Neural cell (in vitro differentiated cells): ENCODE measurements around the gene ARHGDIB. TPM values are rescaled to one million over a fixed set of nuclear protein-coding genes. Genes with fewer than 3 reads are reported as not detected.

Source experiments
- H2AFZ ChIP-seq: fragments of 200-600, 300-800 bp; sonication (generic), shearing (Covaris generic); 2 replicates; pipeline ENCODE4 v1.6.0; 2014; ENCODE audit warnings: low read depth, mild to moderate bottlenecking, antibody characterized with exemption, low read length, moderate library complexity
- H3F3A ChIP-seq: fragments of 200-600 bp; shearing (Covaris generic); 2 replicates; pipeline ENCODE4 v1.6.1; 2016; ENCODE audit warnings: mild to moderate bottlenecking, moderate library complexity, mixed read lengths, antibody characterized with exemption, low read length; ENCODE audit not compliant: insufficient read depth, poor library complexity, severe bottlenecking
- H3K27ac ChIP-seq: fragments of 200-600, 300-800 bp; sonication (generic), shearing (Covaris generic); 2 replicates; pipeline ENCODE4 v1.5.1; 2014; ENCODE audit warnings: mild to moderate bottlenecking, low read length, moderate library complexity
- H3K27me3 ChIP-seq: fragments of 300-800, 200-600 bp; sonication (generic), shearing (Covaris generic); 2 replicates; pipeline ENCODE4 v1.6.0; 2014; ENCODE audit warnings: mild to moderate bottlenecking, low read depth, low read length, moderate library complexity; ENCODE audit not compliant: insufficient read depth
- H3K36me3 ChIP-seq: fragments of 300-800, 200-600 bp; sonication (generic), shearing (Covaris generic); 2 replicates; pipeline ENCODE4 v1.5.1; 2014; ENCODE audit warnings: mild to moderate bottlenecking, antibody characterized with exemption, low read length, moderate library complexity; ENCODE audit not compliant: insufficient read depth
- H3K4me2 ChIP-seq: fragments of 300-800, 200-600 bp; sonication (generic), shearing (Covaris generic); 2 replicates; pipeline ENCODE4 v1.6.0; 2014; ENCODE audit warnings: mild to moderate bottlenecking, low read length
- H3K4me3 ChIP-seq: fragments of 300-800, 200-600 bp; sonication (generic), shearing (Covaris generic); 2 replicates; pipeline ENCODE4 v1.5.1; 2014; ENCODE audit warnings: mild to moderate bottlenecking, low read length, moderate library complexity
- H3K79me2 ChIP-seq: fragments of 200-600 bp; shearing (Covaris generic); replicated peaks from 2 replicates; pipeline ENCODE4 v1.6.0; 2014; ENCODE audit warnings: mild to moderate bottlenecking, low read length, moderate library complexity; ENCODE audit not compliant: insufficient read depth
- H3K9ac ChIP-seq: fragments of 300-800, 200-600 bp; sonication (generic), shearing (Covaris generic); 2 replicates; pipeline ENCODE4 v1.6.1; 2016; ENCODE audit warnings: mild to moderate bottlenecking, low read length, mixed read lengths
- H3K9me2 ChIP-seq: fragments of 200-600 bp; shearing (Covaris generic); 2 replicates; pipeline ENCODE4 v1.6.1; 2016; ENCODE audit warnings: mild to moderate bottlenecking, low read length, mixed read lengths; ENCODE audit not compliant: insufficient read depth
- H3K9me3 ChIP-seq: fragments of 200-600, 300-800 bp; sonication (generic), shearing (Covaris generic); 2 replicates; pipeline ENCODE4 v1.6.1; 2016; ENCODE audit warnings: mild to moderate bottlenecking, mixed run types, low read length, moderate library complexity, mixed read lengths
- H4K20me1 ChIP-seq: fragments of 200-600 bp; shearing (Covaris generic); 2 replicates; pipeline ENCODE4 v1.6.1; 2016; ENCODE audit warnings: mild to moderate bottlenecking, mixed run types; ENCODE audit not compliant: insufficient read depth
- CTCF ChIP-seq: fragments of 450-650 bp; IDR thresholded peaks from 2 replicates; pipeline ENCODE4 v1.5.1; 2014; ENCODE audit warnings: antibody characterized with exemption, mild to moderate bottlenecking, moderate library complexity; ENCODE audit not compliant: poor library complexity, severe bottlenecking
- EP300 ChIP-seq: fragments of 450-650 bp; conservative IDR thresholded peaks from 2 replicates; pipeline ENCODE4 v1.6.1; 2014; ENCODE audit warnings: antibody characterized with exemption, mild to moderate bottlenecking, moderate library complexity; ENCODE audit not compliant: poor library complexity, severe bottlenecking
- EZH2 ChIP-seq: fragments of 200-600, 300-800 bp; shearing (Covaris generic), sonication (generic); IDR thresholded peaks from 2 replicates; pipeline ENCODE4 v1.6.1; 2014; ENCODE audit warnings: antibody characterized with exemption, low read length, borderline replicate concordance, mild to moderate bottlenecking; ENCODE audit not compliant: insufficient read depth, poor library complexity, severe bottlenecking
- MXI1 ChIP-seq: fragments of 450-650 bp; conservative IDR thresholded peaks from 2 replicates; pipeline ENCODE4 v1.6.1; 2014; ENCODE audit warnings: antibody characterized with exemption, mild to moderate bottlenecking; ENCODE audit not compliant: poor library complexity, severe bottlenecking
- POLR2AphosphoS5 ChIP-seq: IDR thresholded peaks from 2 replicates; pipeline ENCODE4 v1.6.1; 2012
- RAD21 ChIP-seq: fragments of 450-650 bp; conservative IDR thresholded peaks from 2 replicates; pipeline ENCODE4 v1.6.1; 2014; ENCODE audit warnings: antibody characterized with exemption, mild to moderate bottlenecking, moderate library complexity
- REST ChIP-seq: IDR thresholded peaks from 2 replicates; pipeline ENCODE4 v1.6.1; 2012; ENCODE audit warnings: borderline replicate concordance
- SMC3 ChIP-seq: fragments of 450-650 bp; conservative IDR thresholded peaks from 2 replicates; pipeline ENCODE4 v1.6.1; 2014; ENCODE audit warnings: antibody characterized with exemption, mild to moderate bottlenecking, moderate library complexity; ENCODE audit not compliant: poor library complexity
- TAF1 ChIP-seq: IDR thresholded peaks from 2 replicates; pipeline ENCODE4 v1.6.1; 2012; ENCODE audit warnings: low read depth
- polyA plus RNA-seq: library from polyadenylated mRNA; depleted of rRNA; stranded (reverse); fragments of >200 nt; gene quantifications from 2 replicates; pipeline ENCODE4 v1.2.3, GENCODE V29; 2014

ARHGDIB gene
- polyA plus RNA-seq, 1 donor from 2014 or later = 7.7 TPM

GRCh38 chr12:14952299-14952921, 9.0 kb downstream of the ARHGDIB start:
- Histone ChIP-seq H2AFZ (no peak overlapping the region), H3F3A (no peaks in the 10 kb centered on the region), H3K9me2 (no peaks in the 10 kb centered on the region), H3K9ac (no peak overlapping the region), H3K27me3 (no peaks in the 10 kb centered on the region), H3K9me3 (no peaks in the 10 kb centered on the region), H3K4me2 (no peak overlapping the region), H3K4me3 (no peak overlapping the region), H3K36me3 (no peaks in the 10 kb centered on the region), H3K27ac (peak overlapping the region; percentile 29), H3K79me2 (no peaks in the 10 kb centered on the region), H4K20me1 (no peaks in the 10 kb centered on the region)
- TF ChIP-seq MXI1 = no peak
- TF ChIP-seq CTCF = no peak
- TF ChIP-seq RAD21 = peak; percentile 10
- TF ChIP-seq TAF1 = no peak

GRCh38 chr12:14951851-14952250, 9.6 kb downstream of the ARHGDIB start:
- TF ChIP-seq SMC3 (no peak), EP300 (no peak), RAD21 (no peak), MXI1 (no peak), CTCF (no peak), POLR2AphosphoS5 (no peak), TAF1 (no peak), REST (no peak), EZH2 (no peak)
- Histone ChIP-seq H3K9me2 (no peaks in the 10 kb centered on the region), H3K36me3 (no peaks in the 10 kb centered on the region), H3K27ac (peak overlapping the region; percentile 29), H3K4me2 (no peak overlapping the region), H2AFZ (no peak overlapping the region), H3K9me3 (no peaks in the 10 kb centered on the region), H3K27me3 (no peaks in the 10 kb centered on the region), H4K20me1 (no peaks in the 10 kb centered on the region), H3K9ac (no peak overlapping the region), H3K79me2 (no peaks in the 10 kb centered on the region), H3F3A (no peaks in the 10 kb centered on the region), H3K4me3 (no peak overlapping the region)
